H9 (cell line): ENCODE data around the gene WDR64. TPM values are rescaled to one million over a fixed set of nuclear protein-coding genes. Genes with fewer than 3 reads are reported as not detected.
A peak's percentile ranks its signal among the peaks of the same experiment; 100 is the strongest.

Experiments
- DNase-seq: peaks from one replicate; pipeline ENCODE4 v3.0.0-alpha.2; 2017
- H2AFZ ChIP-seq: one replicate; pipeline ENCODE4 v1.6.1; 2013; ENCODE audit warnings: mild to moderate bottlenecking, low read length, control low read depth, moderate library complexity
- H2AK5ac ChIP-seq: 2 replicates; pipeline ENCODE4 v1.6.1; 2013; ENCODE audit warnings: low read length, control low read depth, mixed read lengths; ENCODE audit not compliant: insufficient read length
- H2BK120ac ChIP-seq: one replicate; pipeline ENCODE4 v1.6.1; 2013; ENCODE audit warnings: low read depth, mild to moderate bottlenecking, low read length, control low read depth, inconsistent platforms; ENCODE audit not compliant: poor library complexity, severe bottlenecking
- H2BK12ac ChIP-seq: 2 replicates; pipeline ENCODE4 v1.6.1; 2013; ENCODE audit warnings: low read length, control low read depth, mixed read lengths, low read depth; ENCODE audit not compliant: insufficient read length
- H2BK15ac ChIP-seq: 2 replicates; pipeline ENCODE4 v1.6.1; 2013; ENCODE audit warnings: low read depth, low read length, control low read depth
- H2BK20ac ChIP-seq: one replicate; pipeline ENCODE4 v1.6.1; 2013; ENCODE audit warnings: low read depth, mild to moderate bottlenecking, low read length, control low read depth, inconsistent platforms; ENCODE audit not compliant: poor library complexity, severe bottlenecking
- H2BK5ac ChIP-seq: 2 replicates; pipeline ENCODE4 v1.6.1; 2013; ENCODE audit warnings: low read length, control low read depth, mixed read lengths; ENCODE audit not compliant: insufficient read length
- H3K14ac ChIP-seq: 2 replicates; pipeline ENCODE4 v1.6.1; 2013; ENCODE audit warnings: low read length, control low read depth; ENCODE audit not compliant: insufficient read depth
- H3K18ac ChIP-seq: 2 replicates; pipeline ENCODE4 v1.6.1; 2013; ENCODE audit warnings: low read depth, mild to moderate bottlenecking, mixed read lengths, low read length, control low read depth; ENCODE audit not compliant: insufficient read length
- H3K23ac ChIP-seq: 2 replicates; pipeline ENCODE4 v1.6.1; 2013; ENCODE audit warnings: low read length, control low read depth, mixed read lengths, low read depth; ENCODE audit not compliant: insufficient read length
- H3K23me2 ChIP-seq: 2 replicates; pipeline ENCODE4 v1.6.1; 2013; ENCODE audit warnings: low read depth, mild to moderate bottlenecking, mixed read lengths, low read length, control low read depth; ENCODE audit not compliant: insufficient read length, poor library complexity, severe bottlenecking
- H3K27ac ChIP-seq: 2 replicates; pipeline ENCODE4 v1.5.1; 2013; ENCODE audit warnings: low read length, control low read depth, mixed read lengths, low read depth; ENCODE audit not compliant: insufficient read length
- H3K27me3 ChIP-seq: 2 replicates; pipeline ENCODE4 v1.6.1; 2013; ENCODE audit warnings: low read length, control low read depth, inconsistent platforms; ENCODE audit not compliant: insufficient read depth
- H3K4ac ChIP-seq: 2 replicates; pipeline ENCODE4 v1.6.1; 2013; ENCODE audit warnings: low read depth, mild to moderate bottlenecking, control low read depth, inconsistent platforms, low read length, moderate library complexity
- H3K4me1 ChIP-seq: 2 replicates; pipeline ENCODE4 v1.6.1; 2013; ENCODE audit warnings: low read length, control low read depth, inconsistent platforms; ENCODE audit not compliant: insufficient read depth
- H3K4me2 ChIP-seq: 2 replicates; pipeline ENCODE4 v1.6.1; 2013; ENCODE audit warnings: low read length, control low read depth, mixed read lengths; ENCODE audit not compliant: insufficient read length, insufficient read depth
- H3K56ac ChIP-seq: 2 replicates; pipeline ENCODE4 v1.6.1; 2013; ENCODE audit warnings: low read depth, mild to moderate bottlenecking, mixed read lengths, low read length, control low read depth; ENCODE audit not compliant: insufficient read length
- H3K79me1 ChIP-seq: 2 replicates; pipeline ENCODE4 v1.6.1; 2013; ENCODE audit warnings: low read depth, mild to moderate bottlenecking, moderate library complexity, low read length, control low read depth, inconsistent platforms; ENCODE audit not compliant: insufficient read depth, poor library complexity, severe bottlenecking
- H3K79me2 ChIP-seq: 2 replicates; pipeline ENCODE4 v1.6.1; 2013; ENCODE audit warnings: low read length, control low read depth, inconsistent platforms; ENCODE audit not compliant: insufficient read depth
- H3K9ac ChIP-seq: 2 replicates; pipeline ENCODE4 v1.6.1; 2013; ENCODE audit warnings: low read length, control low read depth, mixed read lengths; ENCODE audit not compliant: insufficient read length; ENCODE audit errors: extremely low read depth
- H3K9me3 ChIP-seq: one replicate; pipeline ENCODE4 v1.6.1; 2013; ENCODE audit warnings: low read depth, low read length, inconsistent platforms; ENCODE audit not compliant: control insufficient read depth
- H3T11ph ChIP-seq: one replicate; pipeline ENCODE4 v1.6.1; 2013; ENCODE audit warnings: mild to moderate bottlenecking, low read length, control low read depth, inconsistent platforms
- H4K20me1 ChIP-seq: one replicate; pipeline ENCODE4 v1.6.1; 2013; ENCODE audit not compliant: control insufficient read depth, insufficient read length, insufficient read depth
- H4K5ac ChIP-seq: 2 replicates; pipeline ENCODE4 v1.6.1; 2013; ENCODE audit warnings: low read depth, mild to moderate bottlenecking, mixed read lengths, low read length, control low read depth; ENCODE audit not compliant: insufficient read length
- H4K8ac ChIP-seq: replicated peaks from 2 replicates; pipeline ENCODE4 v1.6.1; 2013; ENCODE audit warnings: low read length, control low read depth, mixed read lengths, low read depth; ENCODE audit not compliant: insufficient read length
- H4K91ac ChIP-seq: 2 replicates; pipeline ENCODE4 v1.6.1; 2013; ENCODE audit warnings: low read depth, mild to moderate bottlenecking, moderate library complexity, mixed read lengths, low read length, control low read depth; ENCODE audit not compliant: insufficient read length
- H3K27ac Mint-ChIP-seq, 3 experiments: 2 replicates in 2 of 3; 3 replicates in 1 of 3; pipeline ENCODE4 v1.8.0; 2020 to 2021; ENCODE audit warnings: mixed read lengths in 3 of 3, mild to moderate bottlenecking in 1 of 3, moderate library complexity in 1 of 3
- H3K27me3 Mint-ChIP-seq: 2 replicates; pipeline ENCODE4 v1.8.0; 2021; ENCODE audit warnings: low read depth, mild to moderate bottlenecking, moderate library complexity, mixed read lengths
- H3K36me3 Mint-ChIP-seq, 3 experiments: 2 replicates in 2 of 3; 3 replicates in 1 of 3; pipeline ENCODE4 v1.8.0; 2020 to 2021; ENCODE audit warnings: low read depth in 3 of 3, mixed read lengths in 3 of 3; ENCODE audit not compliant: insufficient read depth in 1 of 3
- H3K4me1 Mint-ChIP-seq, 2 experiments: 2 replicates each; pipeline ENCODE4 v1.8.0; 2020; ENCODE audit warnings: mixed read lengths in 2 of 2
- H3K4me3 Mint-ChIP-seq, 2 experiments: 2 replicates in 1 of 2; 3 replicates in 1 of 2; pipeline ENCODE4 v1.8.0; 2020 to 2021; ENCODE audit warnings: mild to moderate bottlenecking in 2 of 2, mixed read lengths in 2 of 2, moderate library complexity in 1 of 2
- H3K9me3 Mint-ChIP-seq, 2 experiments: 2 replicates in 1 of 2; 3 replicates in 1 of 2; pipeline ENCODE4 v1.8.0; 2020; ENCODE audit warnings: mild to moderate bottlenecking in 2 of 2, mixed read lengths in 2 of 2, moderate library complexity in 1 of 2
- CTCF ChIP-seq: fragments of 200-600 bp; sonication (generic); conservative IDR thresholded peaks from 3 replicates; pipeline ENCODE4 v1.8.0; 2021; ENCODE audit warnings: antibody characterized with exemption, mild to moderate bottlenecking
- WGBS: extraction: QIAGEN DNeasy Blood & Tissue Kit; methylation state at CpG from one replicate; pipeline ENCODE4 v1.1.7; 2013; ENCODE audit warnings: missing lambda C conversion rate, low lambda C conversion rate, mixed read lengths; ENCODE audit not compliant: insufficient read length; ENCODE audit errors: extremely low coverage; 5-methylcytosine and 5-hydroxymethylcytosine counted together
- total RNA-seq: library from RNA; stranded (reverse); gene quantifications from 2 replicates; pipeline ENCODE4 v1.2.1, GENCODE V29; 2021

The WDR64 gene
- total RNA-seq, 1 experiment from 2014 or later, result not detected

- Mint-ChIP-seq H3K9me3 (peaks cover 13 to 17% of the 10 kb centered on the region in 2 experiments), H3K27ac (no peak overlapping the region), H3K4me3 (no peak overlapping the region), H3K27me3 (peaks cover 16% of the 10 kb centered on the region), H3K36me3 (peaks cover 2 to 17% (median 16%) of the 10 kb centered on the region in 3 experiments), H3K4me1 (peaks cover 5 to 7% of the 10 kb centered on the region in 2 experiments)
- no peak overlapping the region for H2BK5ac ChIP-seq
- H3K4me1 ChIP-seq, result no peaks in the 10 kb centered on the region
- no peak overlapping the region for H2BK120ac ChIP-seq
- H3K4me2 ChIP-seq, result no peak overlapping the region
- no peaks in the 10 kb centered on the region for H4K20me1 ChIP-seq
- H2BK15ac ChIP-seq, result no peak overlapping the region
- no peaks in the 10 kb centered on the region for H3K79me2 ChIP-seq
- peak overlapping the region; percentile 59 for H2AFZ ChIP-seq
- H3K9ac ChIP-seq, result no peak overlapping the region
- H2BK20ac ChIP-seq, result no peak overlapping the region
- H3K27ac ChIP-seq, result no peak overlapping the region
- no peak overlapping the region for H4K8ac ChIP-seq
- H4K91ac ChIP-seq, result no peak overlapping the region
- no peak overlapping the region for H2BK12ac ChIP-seq
- H2AK5ac ChIP-seq, result no peak overlapping the region
- H3T11ph ChIP-seq, result no peak overlapping the region
- H3K4ac ChIP-seq, result no peak overlapping the region
- no CpG with 5 or more reads among the region's 4 CpGs for WGBS
- no peak overlapping the region for H3K18ac ChIP-seq
- no peaks in the 10 kb centered on the region for H3K9me3 ChIP-seq
- H3K23me2 ChIP-seq, result peaks cover 3% of the 10 kb centered on the region
- H4K5ac ChIP-seq, result no peak overlapping the region
- H3K23ac ChIP-seq, result no peak overlapping the region
- H3K56ac ChIP-seq, result no peak overlapping the region
- no peak overlapping the region for H3K14ac ChIP-seq
- DNase-seq, result no peak
- H3K79me1 ChIP-seq, result no peaks in the 10 kb centered on the region
- no peak for TF ChIP-seq CTCF
- no peaks in the 10 kb centered on the region for H3K27me3 ChIP-seq
These were observed 6.9 kb upstream of the WDR64 start for GRCh38 chr1:241645199-241645598.
